Aorta (tissue), 5 donors: ENCODE measurements around the gene CACHD1. TPM values are rescaled to one million over a fixed set of nuclear protein-coding genes. Genes with fewer than 3 reads are reported as not detected.

ENCODE experiments used
- ATAC-seq: fragments of 200-7000 bp; cut with Tn5 transposase; one replicate; pipeline ENCODE4 v1.9.1; 2022; ENCODE audit warnings: moderate library complexity; ENCODE audit not compliant: low FRiP score
- DNase-seq, 2 donors: peaks; one replicate each; pipeline ENCODE4 v3.0.0-alpha.2; 2020
- H3K27ac ChIP-seq, 2 donors: one replicate each; pipeline ENCODE4 v1.5.1; 2013; ENCODE audit warnings: low read length in 2 of 2, mild to moderate bottlenecking in 2 of 2, moderate library complexity in 2 of 2, control low read depth in 1 of 2, inconsistent platforms in 1 of 2, low read depth in 1 of 2
- H3K27me3 ChIP-seq, 2 donors: one replicate each; pipeline ENCODE4 v1.6.1; 2013; ENCODE audit warnings: control low read depth in 1 of 2, low read length in 1 of 2, mild to moderate bottlenecking in 1 of 2, moderate library complexity in 1 of 2; ENCODE audit not compliant: insufficient read depth in 2 of 2, control insufficient read depth in 1 of 2
- H3K36me3 ChIP-seq, 2 donors: one replicate each; pipeline ENCODE4 v1.6.1; 2013; ENCODE audit warnings: control low read depth in 1 of 2, low read length in 1 of 2, mild to moderate bottlenecking in 1 of 2; ENCODE audit not compliant: insufficient read depth in 2 of 2, control insufficient read depth in 1 of 2
- H3K4me1 ChIP-seq, 2 donors: one replicate each; pipeline ENCODE4 v1.6.1; 2013; ENCODE audit warnings: low read length in 2 of 2, control low read depth in 1 of 2, mild to moderate bottlenecking in 1 of 2, moderate library complexity in 1 of 2; ENCODE audit not compliant: insufficient read depth in 2 of 2, control insufficient read depth in 1 of 2
- H3K4me3 ChIP-seq, 2 donors: one replicate each; pipeline ENCODE4 v1.5.1; 2013; ENCODE audit warnings: low read length in 2 of 2, control low read depth in 1 of 2, mild to moderate bottlenecking in 1 of 2
- H3K9me3 ChIP-seq: one replicate; pipeline ENCODE4 v1.6.1; 2013; ENCODE audit warnings: mild to moderate bottlenecking, low read length; ENCODE audit not compliant: control insufficient read depth
- WGBS, 2 donors: extraction: QIAGEN DNeasy Blood & Tissue Kit; methylation state at CpG; one replicate each; pipeline ENCODE4 v1.1.7; 2013; 5-methylcytosine and 5-hydroxymethylcytosine counted together
- intact Hi-C, 2 donors: fragments of 100-400 bp; cut with DNase I; formaldehyde crosslinking; loops; one replicate each; pipeline versions ENCODE4 v1.14.2 to v1.15.0; 2022
- polyA plus RNA-seq, 2 donors: library from polyadenylated mRNA; stranded (reverse); fragments of 200-250 nt; gene quantifications; one replicate each; pipeline ENCODE4 v1.2.3, GENCODE V29; 2013
- total RNA-seq, 2 donors: library from RNA; stranded (reverse); fragmentation: NEBNext Ultra II Directional; extraction: Animal tissue kit (Norgen Biotek cat#: 25700); gene quantifications; one replicate each; pipeline ENCODE4 v1.2.1, GENCODE V29; 2021
- donor health status: healthy with polysubstance abuse.
- donor health status: Bipolar disorder and iron deficiency.
- donor health status: DM: no; HTN: no; CAD: no.
- donor health status: DM: no; HTN: no; CAD: no.
- donor health status: DM: yes; HTN: yes; CAD: no.

The CACHD1 gene
- total and polyA plus RNA-seq, 4 donors, result 1.4 to 26.5 (median 5.0) TPM

DNA sequence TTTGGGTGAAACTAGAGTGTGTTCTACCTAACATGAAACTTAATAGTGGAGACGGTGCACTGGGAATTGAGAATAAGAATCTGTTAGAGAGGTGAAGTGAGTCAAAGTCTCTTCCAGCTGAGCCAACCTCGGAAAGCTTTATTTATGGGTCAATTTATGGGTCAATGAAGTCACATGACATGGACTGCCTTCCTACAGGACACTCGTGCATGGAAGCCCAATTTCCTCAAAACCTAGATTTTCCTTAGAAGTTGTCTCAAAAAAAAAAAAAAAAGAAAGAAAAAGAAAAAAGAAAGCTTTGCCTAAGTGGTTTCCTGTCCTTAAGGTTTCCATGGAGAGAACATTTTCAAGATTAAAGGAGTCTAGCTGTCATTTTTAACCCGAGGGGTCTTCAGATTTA is 26.7 kb downstream of the CACHD1 start:
- ATAC-seq, result no peak
- Histone ChIP-seq H3K27me3 (no peaks in the 10 kb centered on the region), H3K36me3 (no peaks in the 10 kb centered on the region), H3K9me3 (no peaks in the 10 kb centered on the region), H3K4me3 (no peak overlapping the region), H3K27ac (no peak overlapping the region), H3K4me1 (peaks cover 0 to 4% of the 10 kb centered on the region in 2 donors)
- intact Hi-C loops, result no loop called here
- DNase-seq, result no peak
- 89 to 90% methylated on average over 4 of the region's 4 CpGs for WGBS, 2 donors

DNA sequence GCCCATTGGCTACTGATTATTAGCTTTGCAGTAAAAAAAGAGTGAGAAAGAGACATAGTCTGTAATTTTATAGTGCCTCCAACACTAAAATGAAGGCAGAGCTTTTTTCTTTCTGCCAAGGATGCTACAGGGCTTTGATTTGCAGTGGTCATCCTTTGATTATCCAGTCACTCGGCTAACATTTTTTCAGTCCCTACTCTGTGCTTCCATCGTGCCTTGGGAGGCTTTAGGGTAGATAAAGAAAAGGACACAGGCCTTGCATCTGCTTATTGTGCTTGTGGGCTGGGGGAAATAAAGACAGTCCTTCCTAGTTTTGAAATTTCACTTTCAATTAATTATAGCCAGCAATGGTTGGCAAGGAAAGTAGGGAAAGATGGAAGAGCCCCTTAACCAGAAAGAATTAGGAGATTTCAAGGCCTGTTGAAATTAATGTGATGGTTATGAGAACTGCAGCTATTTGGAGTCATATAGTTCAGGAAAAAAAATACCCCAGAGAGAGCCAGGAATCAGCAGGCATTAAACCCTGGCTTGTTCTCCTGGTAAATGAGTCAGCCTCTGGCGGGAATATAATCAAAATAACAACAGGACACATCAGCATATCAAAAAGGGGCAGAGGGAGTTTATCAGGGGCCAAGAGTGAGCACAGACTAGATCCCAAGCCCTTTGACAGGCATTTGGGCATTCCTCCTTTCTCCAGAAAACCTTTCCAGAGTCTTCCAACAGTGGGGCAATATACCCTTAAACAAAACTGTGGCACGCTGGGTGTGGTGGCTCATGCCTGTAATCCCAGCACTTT is 27.4 kb downstream of the CACHD1 start:
- no peak for DNase-seq
- H3K4me3 ChIP-seq, result no peak overlapping the region
- H3K36me3 ChIP-seq, result no peaks in the 10 kb centered on the region
- 48% methylated on average over 4 of the region's 4 CpGs for WGBS, 2 donors
- no peaks in the 10 kb centered on the region for H3K9me3 ChIP-seq
- peaks cover 0 to 4% of the 10 kb centered on the region in 2 donors for H3K4me1 ChIP-seq
- intact Hi-C loops, result no loop called here
- no peak for ATAC-seq
- no peaks in the 10 kb centered on the region for H3K27me3 ChIP-seq
- no peak overlapping the region for H3K27ac ChIP-seq

GRCh38 chr1:64498325-64498724 is 28.4 kb downstream of the CACHD1 start:
- Histone ChIP-seq H3K36me3 (no peaks in the 10 kb centered on the region), H3K4me1 (peaks cover 0 to 4% of the 10 kb centered on the region in 2 donors), H3K9me3 (no peaks in the 10 kb centered on the region), H3K27me3 (no peaks in the 10 kb centered on the region), H3K4me3 (no peak overlapping the region), H3K27ac (no peak overlapping the region)
- DNase-seq, result no peak
- WGBS, 2 donors, result 93 to 94% methylated on average over 4 of the region's 4 CpGs
- intact Hi-C loops, result no loop called here
- ATAC-seq, result no peak

GRCh38 chr1:64499011-64499410 is 29.1 kb downstream of the CACHD1 start:
- DNase-seq, result no peak
- Histone ChIP-seq H3K27me3 (no peaks in the 10 kb centered on the region), H3K27ac (no peak overlapping the region), H3K4me3 (no peak overlapping the region), H3K9me3 (no peaks in the 10 kb centered on the region), H3K36me3 (no peaks in the 10 kb centered on the region), H3K4me1 (peaks cover 0 to 4% of the 10 kb centered on the region in 2 donors)
- ATAC-seq, result no peak
- WGBS, 2 donors, result 95 to 97% methylated on average over 6 of the region's 6 CpGs
- intact Hi-C loops, result no loop called here

DNA sequence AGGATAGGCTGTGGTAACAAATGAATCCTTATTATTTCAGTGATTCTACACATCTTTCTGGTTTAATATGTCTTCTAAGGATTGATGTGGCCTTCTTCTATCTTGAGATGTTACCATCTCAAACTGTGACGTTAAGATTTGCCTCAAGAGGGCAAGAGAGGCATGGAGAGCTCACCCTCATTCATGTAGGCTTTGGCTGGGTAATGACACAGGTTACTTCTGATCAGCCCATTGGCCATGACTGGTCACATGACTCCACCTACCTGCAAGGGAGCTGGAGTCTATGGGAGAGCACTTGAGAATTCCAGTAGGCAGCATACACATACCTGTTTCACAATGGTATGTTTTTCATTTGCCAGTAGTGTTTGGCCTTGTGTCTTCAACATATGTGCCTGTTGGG is 30.0 kb downstream of the CACHD1 start:
- ATAC-seq, result no peak
- H3K27me3 ChIP-seq, result no peaks in the 10 kb centered on the region
- no peaks in the 10 kb centered on the region for H3K9me3 ChIP-seq

DNA sequence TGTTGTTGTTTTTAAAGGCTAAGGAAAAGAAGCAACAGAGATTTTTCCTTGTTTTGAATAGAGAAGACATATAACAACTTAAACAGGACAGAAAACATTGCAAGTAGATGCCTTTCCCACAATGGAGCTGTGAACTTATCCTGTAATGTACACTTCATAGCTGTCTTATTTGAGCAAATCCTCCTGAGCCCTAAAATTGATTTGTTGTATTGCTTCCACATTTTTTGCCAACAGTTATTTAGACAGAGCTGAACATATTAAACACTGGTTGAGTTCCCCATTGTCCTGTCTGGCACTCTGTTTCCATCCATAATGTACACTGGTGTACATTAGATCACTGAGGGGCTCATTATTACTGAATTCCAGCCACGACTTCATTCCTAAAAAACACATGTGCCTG is 32.2 kb downstream of the CACHD1 start:
- DNase-seq (no peak), ATAC-seq (no peak)
- WGBS, 2 donors, result 56 to 69% methylated on average over 1 of the region's 1 CpG
- Histone ChIP-seq H3K36me3 (no peaks in the 10 kb centered on the region), H3K27me3 (no peaks in the 10 kb centered on the region), H3K27ac (no peak overlapping the region), H3K4me1 (peaks cover 0 to 3% of the 10 kb centered on the region in 2 donors), H3K4me3 (no peak overlapping the region), H3K9me3 (no peaks in the 10 kb centered on the region)
- intact Hi-C loops, result no loop called here

More for the DNA sequence above, 30.0 kb downstream of the CACHD1 start:
- intact Hi-C loops, result no loop called here
- Histone ChIP-seq H3K4me1 (peaks cover 0 to 4% of the 10 kb centered on the region in 2 donors), H3K36me3 (no peaks in the 10 kb centered on the region), H3K4me3 (no peak overlapping the region), H3K27ac (no peak overlapping the region)
- DNase-seq, result no peak
- 91 to 92% methylated on average over 1 of the region's 1 CpG for WGBS, 2 donors

- Histone ChIP-seq H3K27ac (no peak overlapping the region), H3K36me3 (no peaks in the 10 kb centered on the region), H3K4me3 (no peak overlapping the region), H3K9me3 (no peaks in the 10 kb centered on the region), H3K27me3 (no peaks in the 10 kb centered on the region), H3K4me1 (no peaks in the 10 kb centered on the region)
- intact Hi-C loops, result no loop called here
- DNase-seq (no peak), ATAC-seq (no peak)
- WGBS, 2 donors, result 49 to 57% methylated on average over 2 of the region's 2 CpGs
Observed at GRCh38 chr1:64502931-64503330, 33.0 kb downstream of the CACHD1 start.

GRCh38 chr1:64505232-64505943 is 35.5 kb downstream of the CACHD1 start:
- peak; percentile 50 to 76 for DNase-seq
- no peaks in the 10 kb centered on the region for H3K4me1 ChIP-seq

More at GRCh38 chr1:64505232-64505943, 35.5 kb downstream of the CACHD1 start:
- Histone ChIP-seq H3K27me3 (no peaks in the 10 kb centered on the region), H3K36me3 (no peaks in the 10 kb centered on the region), H3K27ac (no peak overlapping the region), H3K4me3 (peak overlapping the region; percentile 64 to 67), H3K9me3 (no peaks in the 10 kb centered on the region)
- ATAC-seq, result peak; percentile 47
- 0 to 2% methylated on average over 8 to 50 of the region's 51 CpGs for WGBS, 2 donors
- intact Hi-C loops, result no loop called here
